Lung (tissue), 12 donors: ENCODE measurements around the gene HNF1A. TPM values are rescaled to one million over a fixed set of nuclear protein-coding genes. Genes with fewer than 3 reads are reported as not detected.

Experiments used
- ATAC-seq: fragments of 200-7000 bp; cut with Tn5 transposase; one replicate; pipeline ENCODE4 v1.9.1; 2020; ENCODE audit warnings: moderate number of reproducible peaks; ENCODE audit not compliant: insufficient read depth, low FRiP score
- DNase-seq, 3 donors: peaks; one replicate each; pipeline ENCODE4 v3.0.0-alpha.2; 2013 to 2017
- H3K27ac ChIP-seq, 2 donors: one replicate each; pipeline ENCODE4 v1.5.1; 2013; ENCODE audit warnings: mild to moderate bottlenecking in 2 of 2, moderate library complexity in 2 of 2, control low read depth in 1 of 2, inconsistent platforms in 1 of 2, low read depth in 1 of 2, low read length in 1 of 2
- H3K27me3 ChIP-seq, 3 donors: one replicate each; pipeline ENCODE4 v1.5.1; 2013; ENCODE audit warnings: low read length in 2 of 3; ENCODE audit not compliant: control insufficient read depth in 3 of 3, insufficient read depth in 3 of 3
- H3K36me3 ChIP-seq, 4 donors: one replicate each; pipeline ENCODE4 v1.5.1; 2013; ENCODE audit warnings: low read length in 4 of 4, mild to moderate bottlenecking in 1 of 4, moderate library complexity in 1 of 4; ENCODE audit not compliant: control insufficient read depth in 4 of 4, insufficient read depth in 4 of 4
- H3K4me1 ChIP-seq, 5 donors: one replicate each; pipeline ENCODE4 v1.5.1; 2013; ENCODE audit warnings: low read length in 5 of 5, mild to moderate bottlenecking in 2 of 5, moderate library complexity in 1 of 5; ENCODE audit not compliant: control insufficient read depth in 5 of 5, insufficient read depth in 5 of 5
- H3K4me3 ChIP-seq: one replicate; pipeline ENCODE4 v1.5.1; 2013; ENCODE audit warnings: mild to moderate bottlenecking, control low read depth, moderate library complexity
- H3K9ac ChIP-seq, 2 donors: one replicate each; pipeline ENCODE4 v1.5.1; 2013; ENCODE audit warnings: low read length in 2 of 2, control low read depth in 1 of 2; ENCODE audit not compliant: insufficient read depth in 1 of 2
- H3K9me3 ChIP-seq, 4 donors: one replicate each; pipeline ENCODE4 v1.5.1; 2013; ENCODE audit warnings: low read length in 3 of 4, mild to moderate bottlenecking in 1 of 4, moderate library complexity in 1 of 4; ENCODE audit not compliant: control insufficient read depth in 4 of 4, insufficient read depth in 3 of 4
- CTCF ChIP-seq: IDR thresholded peaks from 2 replicates; pipeline ENCODE4 v1.5.1; 2012; ENCODE audit warnings: mild to moderate bottlenecking; ENCODE audit errors: control extremely low read depth, extremely low read depth
- WGBS, 2 donors: extraction: QIAGEN DNeasy Blood & Tissue Kit; methylation state at CpG; one replicate each; pipeline ENCODE4 v1.1.7; 2013; 5-methylcytosine and 5-hydroxymethylcytosine counted together
- polyA plus RNA-seq, 2 donors: library from polyadenylated mRNA; stranded (reverse); fragments of 200-250 nt; gene quantifications; one replicate each; pipeline ENCODE4 v1.2.1, GENCODE V29; 2013
- total RNA-seq, 2 donors: library from RNA; depleted of rRNA in 1 of 2; stranded (reverse); fragments of >200 nt in 1 of 2; gene quantifications; one replicate each; pipeline ENCODE4 v1.2.1, GENCODE V29; 2014 to 2021
- donor health status: control.
- donor health status: control.
- donor health status: Bipolar disorder and iron deficiency.
- donor health status: healthy.
- donor health status: DM: yes; HTN: yes; CAD: no.

The HNF1A gene
- total and polyA plus RNA-seq, 4 donors, result 0.06 to 0.52 (median 0.27) TPM

DNA sequence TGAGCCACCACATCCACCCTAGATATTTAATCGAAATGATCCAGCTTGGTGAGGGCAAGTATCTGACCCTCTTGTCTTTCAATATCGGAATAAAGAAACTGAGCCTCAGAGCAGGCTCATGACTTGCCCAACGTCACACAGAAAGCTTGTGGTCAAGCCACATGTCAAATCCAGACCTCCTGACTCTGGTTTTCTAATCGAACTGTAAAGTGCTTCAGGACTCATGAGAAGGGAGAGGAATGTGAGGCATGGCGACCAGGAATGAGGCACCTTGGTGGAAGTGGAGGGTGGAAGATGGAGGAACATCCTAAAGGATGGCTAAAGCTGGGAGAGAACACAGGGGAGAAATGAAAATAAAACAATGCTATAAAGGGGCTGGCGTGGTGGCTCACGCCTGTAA is 46.3 kb upstream of the HNF1A start:
- H3K9me3 ChIP-seq, result no peaks in the 10 kb centered on the region
- no peaks in the 10 kb centered on the region for H3K4me1 ChIP-seq
- ATAC-seq, result no peak
- 79 to 85% methylated on average over 7 of the region's 7 CpGs for WGBS, 2 donors
- H3K4me3 ChIP-seq, result no peak overlapping the region
- no peak overlapping the region for H3K27ac ChIP-seq
- H3K27me3 ChIP-seq, result no peaks in the 10 kb centered on the region
- TF ChIP-seq CTCF, result no peak
- H3K36me3 ChIP-seq, result no peaks in the 10 kb centered on the region
- no peak for DNase-seq
- no peak overlapping the region for H3K9ac ChIP-seq

DNA sequence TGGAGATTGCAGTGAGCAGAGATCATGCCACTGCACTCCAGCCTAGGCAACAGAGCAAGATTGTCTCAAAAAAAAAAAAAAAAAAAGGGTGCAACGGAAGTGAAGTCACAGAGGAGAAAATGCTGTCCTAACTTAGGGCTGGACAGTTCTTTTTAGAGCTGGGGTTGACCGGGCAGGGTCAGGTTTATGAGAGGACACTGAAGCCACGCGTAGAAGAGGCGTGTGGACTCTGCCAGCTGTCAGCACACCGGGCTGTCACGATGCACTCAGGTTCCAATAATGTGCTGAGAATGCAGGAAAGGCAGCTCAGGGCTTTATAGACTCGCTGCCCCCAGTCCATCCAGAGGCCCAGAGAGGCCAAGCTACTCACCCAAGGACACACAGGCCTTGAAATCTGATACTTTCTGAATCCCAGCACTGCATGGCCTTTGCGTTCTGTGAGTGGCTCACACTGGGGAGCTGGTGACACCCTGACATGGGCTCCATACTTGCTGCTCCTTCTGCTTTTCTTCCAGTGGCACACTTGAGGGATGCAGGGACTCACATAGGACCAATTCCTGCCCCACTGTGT is 45.3 kb upstream of the HNF1A start:
- DNase-seq (no peak), ATAC-seq (no peak)
- WGBS, 2 donors, result 82 to 83% methylated on average over 9 of the region's 9 CpGs

GRCh38 chr12:120933786-120934185 is 44.6 kb upstream of the HNF1A start:
- H3K9me3 ChIP-seq, result no peaks in the 10 kb centered on the region
- no peak for TF ChIP-seq CTCF
- ATAC-seq (no peak), DNase-seq (no peak)
- 74 to 79% methylated on average over 6 of the region's 6 CpGs for WGBS, 2 donors
- H3K27ac ChIP-seq, result no peak overlapping the region
- H3K4me1 ChIP-seq, result no peaks in the 10 kb centered on the region
- no peaks in the 10 kb centered on the region for H3K36me3 ChIP-seq
- no peak overlapping the region for H3K4me3 ChIP-seq
- H3K27me3 ChIP-seq, result no peaks in the 10 kb centered on the region
- no peak overlapping the region for H3K9ac ChIP-seq

More for the DNA sequence above, 45.3 kb upstream of the HNF1A start:
- Histone ChIP-seq H3K27me3 (no peaks in the 10 kb centered on the region), H3K27ac (no peak overlapping the region), H3K4me1 (no peaks in the 10 kb centered on the region), H3K4me3 (no peak overlapping the region), H3K9ac (no peak overlapping the region), H3K36me3 (no peaks in the 10 kb centered on the region), H3K9me3 (no peaks in the 10 kb centered on the region)
- TF ChIP-seq CTCF, result no peak

DNA sequence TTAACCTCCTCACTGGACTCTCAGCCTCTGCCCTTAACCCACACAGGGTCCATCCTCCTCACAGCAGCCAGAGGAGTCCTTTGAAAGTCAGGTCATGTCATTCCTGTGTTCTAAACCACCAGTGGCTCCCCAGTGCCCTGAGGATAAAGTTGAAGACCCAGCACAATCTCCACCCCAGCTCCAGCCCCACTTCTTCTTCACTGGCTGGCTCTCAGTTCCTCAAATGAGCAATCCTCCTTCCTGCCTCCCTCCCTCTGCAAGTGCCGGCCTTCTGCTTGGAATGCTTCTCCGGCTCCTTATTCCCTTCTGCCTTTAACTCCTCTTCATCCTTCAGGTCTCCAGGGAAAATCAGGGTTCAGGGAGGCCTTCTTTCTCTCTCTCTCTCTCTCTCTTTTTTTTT is 42.1 kb upstream of the HNF1A start:
- 35 to 57% methylated on average over 2 of the region's 2 CpGs for WGBS, 2 donors
- TF ChIP-seq CTCF, result no peak
- no peak for DNase-seq
- Histone ChIP-seq H3K9ac (no peak overlapping the region), H3K27ac (no peak overlapping the region), H3K36me3 (no peaks in the 10 kb centered on the region), H3K4me3 (no peak overlapping the region), H3K27me3 (no peaks in the 10 kb centered on the region), H3K4me1 (no peaks in the 10 kb centered on the region), H3K9me3 (no peaks in the 10 kb centered on the region)
- ATAC-seq, result no peak
